GM19463 (cell line): ENCODE results near the gene CHP2.
"Not testable (repeated sequence)": the region's sequence is repeated elsewhere in the genome, so short reads cannot be mapped to it uniquely, and the experiment has no call there.

Experiments
- ATAC-seq: cut with Tn5 transposase; IDR thresholded peaks from one replicate; pipeline ENCODE4 v1.9.1; 2021; ENCODE audit warnings: mild to moderate bottlenecking, moderate library complexity; ENCODE audit not compliant: unreplicated experiment

The CHP2 gene

DNA sequence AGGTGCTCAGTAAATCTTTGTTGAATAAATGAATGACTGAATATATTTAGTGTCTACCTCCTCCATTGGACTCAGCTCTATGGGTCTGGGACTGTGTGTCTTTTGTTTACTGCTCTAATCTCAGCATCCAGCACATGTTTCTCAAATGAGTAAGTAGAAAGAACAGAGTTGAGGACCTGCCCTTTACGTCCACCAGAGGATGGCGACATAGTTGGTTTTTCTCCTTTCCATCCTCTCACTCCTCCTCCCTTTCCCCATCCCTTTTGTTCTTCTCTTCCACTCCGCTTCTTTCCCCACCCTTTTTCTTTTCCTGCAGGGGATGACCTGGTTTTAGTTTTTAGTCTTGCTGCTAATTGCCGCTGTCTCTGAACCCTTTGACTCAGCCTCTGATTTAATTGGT is 12.1 kb upstream of the CHP2 start:
- ATAC-seq = no peak

DNA sequence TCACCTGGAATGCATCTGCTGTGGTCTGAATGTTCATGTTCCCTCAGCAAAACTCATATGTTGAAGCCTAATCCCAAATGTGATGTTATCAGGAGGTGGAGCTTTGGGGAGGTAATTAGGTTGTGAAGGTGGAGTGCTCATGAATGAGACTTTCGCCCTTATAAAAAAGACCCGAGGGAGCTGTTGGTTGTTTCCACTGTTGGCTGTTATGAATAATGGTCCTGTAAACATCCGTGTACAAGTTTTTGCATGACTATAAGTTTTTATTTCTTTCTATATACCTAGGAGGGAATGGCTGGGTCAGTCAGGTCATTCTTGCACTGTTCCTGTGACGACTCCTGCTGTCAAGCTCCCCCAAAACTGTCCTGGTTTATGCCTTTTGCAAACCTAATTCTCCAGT is 9.6 kb upstream of the CHP2 start:
- no peak for ATAC-seq

DNA sequence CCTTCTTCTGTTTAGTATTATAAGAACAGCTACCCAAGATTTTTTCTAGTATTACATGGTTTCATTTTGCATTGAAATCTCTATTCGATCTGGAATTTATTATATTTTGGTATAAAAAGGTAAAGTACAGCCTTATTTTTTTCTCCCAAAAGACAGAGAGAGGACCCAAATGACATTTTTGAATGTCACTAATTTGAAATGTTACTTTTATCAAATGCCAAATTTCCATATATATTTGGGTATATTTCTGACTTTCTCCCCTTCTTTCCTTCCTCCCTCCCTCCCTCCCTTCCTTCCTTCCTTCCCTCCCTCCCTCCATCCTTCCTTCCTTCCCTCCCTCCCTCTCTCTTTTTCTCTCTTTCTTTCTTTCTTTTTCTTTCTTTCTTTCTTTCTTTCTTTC is 6.2 kb upstream of the CHP2 start:
- ATAC-seq = no peak

DNA sequence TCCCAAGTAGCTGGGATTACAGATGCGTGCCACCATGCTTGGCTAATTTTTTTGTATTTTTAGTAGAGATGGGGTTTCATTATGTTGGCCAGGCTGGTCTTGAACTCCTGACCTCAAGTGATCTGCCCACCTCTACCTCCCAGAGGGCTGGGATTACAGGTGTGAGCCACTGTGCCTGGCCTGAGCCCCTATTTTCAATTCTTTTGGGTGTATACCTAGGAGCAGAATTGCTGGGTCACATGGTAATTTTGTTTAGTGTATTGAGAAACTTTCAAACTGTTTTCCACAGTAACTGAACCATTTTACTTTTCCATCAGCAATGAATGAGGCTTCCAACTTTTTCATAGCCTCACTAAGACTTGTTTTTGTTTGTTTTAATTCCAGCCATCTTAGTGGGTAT is 3.8 kb upstream of the CHP2 start:
- not testable (repeated sequence) for ATAC-seq

DNA sequence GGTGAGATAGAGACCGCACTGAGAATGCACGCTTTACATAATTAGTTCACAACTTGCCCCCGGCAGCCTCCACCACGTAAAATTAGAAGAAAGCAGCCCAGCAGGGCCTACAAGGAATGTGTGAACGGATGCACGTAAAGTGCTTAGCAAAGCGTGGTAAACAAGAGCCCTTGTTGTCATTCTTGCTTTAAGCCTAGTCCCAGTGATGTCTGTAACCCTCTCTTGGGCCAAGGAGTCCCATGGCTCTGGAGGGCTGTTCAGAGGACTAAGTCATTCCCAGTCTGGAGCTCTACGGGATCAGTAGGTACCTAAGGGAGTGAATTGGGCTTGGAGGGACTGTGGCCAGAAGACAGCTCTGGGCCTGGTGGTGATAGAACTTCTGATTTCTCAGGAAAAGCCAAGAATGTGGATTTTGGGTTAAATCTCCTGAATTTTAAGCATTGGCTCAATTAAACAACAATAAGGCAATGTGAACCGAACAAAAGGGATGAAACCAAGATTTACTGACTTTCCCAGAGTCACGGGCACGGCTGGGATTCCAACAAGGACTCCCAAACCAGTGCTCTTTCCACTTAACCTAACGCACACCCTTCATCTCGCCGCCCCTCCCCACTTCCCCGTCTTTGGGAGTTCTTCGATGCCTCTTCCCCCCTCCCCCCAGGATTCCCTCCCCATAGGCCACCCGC is 775 bp upstream of the CHP2 start:
- ATAC-seq = no peak

DNA sequence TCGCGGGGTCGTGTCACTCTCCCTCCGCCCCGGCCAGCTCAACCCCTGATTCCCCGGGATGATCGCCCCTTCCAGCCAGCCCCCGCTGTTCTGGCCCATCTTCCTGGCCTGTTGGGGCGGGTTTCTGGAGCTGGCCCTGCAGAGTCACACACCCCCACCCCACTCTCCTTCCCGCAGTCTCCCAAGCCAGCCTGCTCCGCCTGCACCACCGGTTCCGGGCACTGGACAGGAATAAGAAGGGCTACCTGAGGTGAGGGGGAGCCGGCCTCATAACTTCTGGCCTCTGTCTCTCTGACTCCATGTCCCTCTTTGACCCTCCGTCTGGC is 621 bp downstream of the CHP2 start:
- no peak for ATAC-seq

DNA sequence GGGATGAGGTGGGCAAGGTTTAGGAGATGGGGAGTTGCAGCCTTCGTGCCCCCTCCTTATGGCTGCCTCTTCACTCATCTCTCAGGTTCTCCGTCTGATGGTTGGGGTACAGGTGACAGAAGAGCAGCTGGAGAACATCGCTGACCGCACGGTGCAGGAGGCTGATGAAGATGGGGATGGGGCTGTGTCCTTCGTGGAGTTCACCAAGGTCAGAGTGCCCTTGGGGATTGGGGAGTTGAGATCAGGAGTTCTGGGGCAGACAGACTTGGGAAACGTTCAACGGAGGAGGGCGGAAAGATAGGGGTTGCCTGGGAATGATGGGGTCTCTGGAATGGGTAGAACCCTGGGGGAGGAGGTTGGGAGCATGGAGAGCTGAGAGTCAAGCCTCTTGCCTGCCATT is 2.3 kb downstream of the CHP2 start:
- no peak for ATAC-seq

DNA sequence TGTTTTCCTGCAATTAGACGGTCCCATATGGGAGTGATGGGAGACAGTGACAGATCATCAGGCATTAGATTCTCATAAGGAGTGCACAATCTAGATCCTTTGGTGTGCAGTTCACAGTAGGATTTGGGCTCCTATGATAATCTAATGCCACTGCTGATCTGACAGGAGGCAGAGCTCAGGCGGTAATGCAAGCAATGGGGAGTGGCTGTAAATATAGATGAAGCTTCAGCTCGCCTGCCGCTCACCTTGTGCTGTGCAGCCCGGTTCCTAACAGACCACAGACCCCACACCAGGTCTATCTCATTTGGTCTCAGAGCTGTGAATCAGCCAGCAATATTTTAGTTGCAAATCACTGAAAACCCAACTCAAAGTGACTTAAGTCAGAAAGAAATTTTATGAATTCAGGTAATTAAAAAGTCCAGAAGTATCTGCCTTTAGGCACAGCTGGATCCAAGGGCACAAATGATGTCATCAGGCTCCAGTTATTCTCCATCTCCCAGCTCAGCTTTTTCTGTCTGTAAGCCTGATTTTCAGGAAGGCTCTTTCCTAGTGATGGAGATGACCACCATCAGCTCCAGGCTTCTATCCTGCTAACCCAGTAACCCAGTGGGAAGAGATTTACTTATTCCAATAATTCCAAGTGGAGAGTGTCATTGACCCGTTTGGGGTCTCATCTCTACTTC is 3.3 kb downstream of the CHP2 start:
- no peak for ATAC-seq

DNA sequence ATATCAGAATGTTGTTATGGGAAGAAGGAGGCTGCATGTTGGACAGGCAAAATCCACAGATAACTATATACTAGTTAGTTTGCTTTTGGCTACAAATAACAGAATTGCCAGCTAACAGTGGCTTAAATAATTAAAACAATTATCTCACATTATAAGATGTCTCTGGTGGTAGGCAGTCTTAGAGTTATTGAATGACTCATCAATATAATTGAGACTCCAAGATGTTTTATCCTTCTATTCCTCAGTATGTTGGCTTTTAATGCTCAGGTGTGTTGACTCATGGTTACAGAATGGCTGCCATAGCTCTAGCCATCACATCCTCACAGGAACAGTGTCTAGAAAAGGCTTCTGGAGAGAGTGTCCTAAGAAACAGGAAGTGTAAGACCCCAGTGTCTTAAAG is 11.1 kb downstream of the CHP2 start:
- no peak for ATAC-seq

DNA sequence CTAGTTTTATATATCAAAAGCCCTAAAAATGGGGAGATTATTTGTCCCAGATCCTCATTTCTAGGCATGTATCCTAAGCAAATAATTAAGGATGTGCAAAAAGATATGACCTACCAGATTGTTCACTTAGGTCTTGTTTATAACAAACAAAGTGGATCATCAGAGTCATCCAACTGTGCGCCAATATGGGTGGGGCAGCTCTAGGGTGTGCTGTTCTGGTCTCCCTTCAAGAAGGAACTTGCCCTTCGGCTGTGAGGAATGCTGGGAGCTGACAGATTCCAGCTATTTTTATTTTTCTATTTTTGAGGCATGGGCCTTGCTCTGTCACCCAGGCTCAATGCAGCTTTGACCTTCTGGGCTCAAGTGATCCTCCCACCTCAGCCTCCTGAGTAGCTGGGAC is 13.8 kb downstream of the CHP2 start:
- ATAC-seq = no peak

DNA sequence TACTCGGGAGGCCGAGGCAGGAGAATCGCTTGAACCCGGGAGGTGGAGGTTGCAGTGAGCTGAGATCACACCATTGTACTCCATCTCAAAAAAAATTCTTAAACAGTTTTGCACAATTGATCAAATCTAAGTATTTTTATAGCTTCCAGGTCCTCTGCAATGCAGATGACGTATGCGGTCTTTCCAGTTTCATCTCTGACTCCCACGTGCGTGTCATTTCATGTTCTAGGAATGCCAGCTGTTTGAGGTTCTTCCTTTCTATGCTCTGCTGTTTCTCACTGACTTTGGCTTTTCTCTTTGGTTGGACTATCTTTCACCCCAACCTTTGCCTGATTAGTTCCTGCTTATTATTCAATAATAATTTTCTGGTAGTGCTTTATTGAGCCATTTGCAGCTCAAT is 16.2 kb downstream of the CHP2 start:
- ATAC-seq = no peak

DNA sequence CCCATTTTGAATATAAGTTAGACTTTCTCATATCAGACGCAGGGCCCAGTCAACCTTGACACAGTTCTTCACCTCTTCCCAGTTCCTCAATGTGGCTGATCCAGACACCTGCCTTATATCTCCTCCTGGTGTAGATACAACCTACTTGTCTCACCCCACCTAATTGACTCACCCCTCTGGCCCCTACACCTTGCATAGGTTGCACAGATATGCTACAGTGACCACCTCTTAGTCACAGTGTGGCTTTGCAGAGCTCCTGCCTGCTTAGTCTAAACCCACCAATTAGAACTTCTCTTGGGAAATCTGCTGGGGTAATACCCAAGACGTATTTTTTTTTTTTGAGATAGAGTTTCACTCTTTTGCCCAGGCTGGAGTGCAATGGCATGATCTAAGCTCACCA is 16.8 kb downstream of the CHP2 start:
- ATAC-seq = no peak

DNA sequence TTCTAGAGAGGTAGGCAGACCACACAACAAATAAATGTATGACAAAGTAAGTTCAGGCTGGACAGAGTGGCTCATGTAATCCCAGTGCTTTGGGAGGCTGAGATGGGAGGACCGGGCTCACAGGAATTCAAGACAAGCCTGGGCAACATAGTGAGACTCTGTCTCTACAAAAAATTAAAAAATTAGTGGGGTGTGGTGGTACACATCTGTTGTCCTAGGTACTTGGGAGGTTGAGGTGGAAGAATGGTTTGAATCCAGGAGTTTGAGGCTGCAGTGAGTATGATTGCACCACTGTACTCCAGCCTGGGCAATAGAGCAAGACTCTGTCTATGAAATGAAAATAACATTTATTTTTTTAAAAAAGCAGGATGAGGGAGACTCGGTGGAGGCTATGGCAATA is 18.5 kb downstream of the CHP2 start:
- ATAC-seq = no peak

DNA sequence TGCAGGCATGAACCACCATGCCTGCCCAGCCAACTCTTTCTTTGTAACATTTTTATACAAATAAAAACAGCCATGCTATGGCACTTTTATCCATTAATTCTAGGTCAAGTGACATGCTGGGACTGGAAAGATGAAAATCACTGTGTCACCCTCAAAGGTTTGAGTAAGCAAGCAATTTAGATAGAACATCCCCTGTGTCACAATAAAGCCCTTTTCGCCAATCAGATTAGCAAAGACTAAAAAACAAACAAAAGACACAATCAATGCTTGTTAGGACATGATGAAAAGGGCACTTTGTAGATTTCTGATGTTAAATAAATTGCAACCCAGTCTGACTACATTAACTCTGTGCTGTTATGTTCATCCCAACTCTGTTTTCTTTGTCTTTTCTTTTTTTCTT is 26.4 kb downstream of the CHP2 start:
- no peak for ATAC-seq

DNA sequence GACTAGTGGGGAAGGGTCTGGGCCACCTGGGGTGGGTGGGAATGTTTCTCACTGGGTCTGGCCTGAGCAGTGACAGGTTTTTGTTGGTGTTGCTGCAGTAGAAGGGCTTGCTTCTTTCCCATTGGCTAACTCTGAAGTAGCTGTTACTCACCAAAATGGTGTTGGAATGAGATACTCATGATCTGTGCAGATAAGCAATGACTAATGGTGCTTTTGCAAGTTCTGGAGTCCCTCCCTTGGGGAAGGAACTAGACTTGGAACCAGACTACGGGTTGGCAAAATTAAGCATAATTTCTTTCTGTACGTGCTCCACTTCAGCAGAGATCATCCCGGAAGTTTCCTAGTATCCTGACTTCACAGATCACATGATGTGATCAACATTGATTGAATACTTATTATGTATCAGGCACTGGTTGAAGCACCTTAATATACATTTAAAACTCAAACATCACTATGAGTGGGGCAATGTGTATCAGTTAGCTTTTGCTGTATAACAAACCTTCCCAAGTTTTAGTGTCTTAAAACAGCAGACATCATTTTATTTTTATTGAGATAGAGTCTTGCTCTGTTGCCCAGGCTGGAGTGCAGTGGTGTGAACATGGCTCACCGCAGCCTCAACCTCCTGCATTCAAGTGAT is 30.1 kb downstream of the CHP2 start:
- no peak for ATAC-seq

DNA sequence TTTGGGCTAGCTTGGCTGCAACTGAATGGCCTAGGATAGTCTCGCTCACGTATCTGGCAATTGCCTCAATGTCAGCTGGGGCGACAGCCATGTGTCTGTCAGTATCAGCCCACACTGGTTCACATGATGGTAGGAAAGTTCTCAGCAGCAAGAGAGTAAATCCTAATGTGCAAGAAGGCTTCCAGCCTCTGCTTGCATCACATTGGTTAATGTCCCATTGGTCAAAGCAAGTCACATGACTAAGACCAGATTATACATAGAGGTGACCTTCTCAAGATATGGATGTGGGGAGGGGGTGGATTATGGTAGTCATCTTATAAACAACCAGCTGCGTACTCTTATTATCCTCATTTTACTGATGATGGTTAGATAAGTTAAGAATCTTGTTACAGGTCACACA is 31.0 kb downstream of the CHP2 start:
- ATAC-seq = no peak

DNA sequence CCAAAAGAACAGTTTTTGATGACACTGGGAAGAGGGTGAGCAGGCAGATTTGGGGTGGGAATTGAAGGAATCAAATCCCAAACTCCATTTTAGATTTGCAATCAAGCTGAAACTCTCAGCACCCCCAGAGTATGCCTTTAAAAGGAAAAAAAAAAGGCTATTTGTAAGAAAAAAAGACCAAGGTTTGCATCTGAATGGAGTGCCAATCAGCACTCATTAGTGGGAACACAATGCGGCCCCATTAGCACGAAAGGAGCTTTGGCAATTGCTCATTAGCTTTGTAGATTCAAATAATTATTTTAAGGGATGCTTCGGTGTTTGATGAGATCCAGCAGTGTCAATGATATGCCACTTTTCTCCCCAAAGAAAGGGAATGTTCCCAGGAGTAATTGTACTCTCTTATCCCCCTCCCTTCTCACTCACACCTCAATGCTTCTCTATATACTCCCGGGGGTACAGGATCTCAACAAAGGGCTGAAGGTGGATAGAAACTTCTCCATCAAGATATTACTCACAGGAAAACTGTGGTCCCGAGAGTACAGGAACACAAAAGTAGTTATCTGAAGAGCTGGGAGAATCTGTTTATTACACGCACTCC is 32.2 kb downstream of the CHP2 start:
- ATAC-seq = no peak

DNA sequence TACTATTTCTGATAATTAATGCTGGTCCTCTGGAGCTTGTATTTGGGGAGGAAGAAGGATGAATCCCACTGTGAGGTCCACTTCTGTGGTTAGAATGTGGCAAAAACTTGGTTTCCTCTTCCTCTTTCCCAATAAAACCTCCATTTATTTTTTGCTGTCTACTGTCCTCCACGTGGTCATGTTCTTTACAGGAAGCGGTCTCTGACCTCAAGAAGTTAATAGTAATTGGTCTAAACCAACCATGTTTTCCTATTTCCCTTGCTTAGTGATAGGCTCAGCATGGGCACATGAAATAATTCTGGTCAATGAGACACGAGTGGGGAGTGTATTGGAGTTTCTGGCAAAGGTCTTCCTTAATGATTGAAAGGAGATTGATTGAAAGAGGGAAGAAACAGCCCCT is 33.9 kb downstream of the CHP2 start:
- no peak for ATAC-seq

DNA sequence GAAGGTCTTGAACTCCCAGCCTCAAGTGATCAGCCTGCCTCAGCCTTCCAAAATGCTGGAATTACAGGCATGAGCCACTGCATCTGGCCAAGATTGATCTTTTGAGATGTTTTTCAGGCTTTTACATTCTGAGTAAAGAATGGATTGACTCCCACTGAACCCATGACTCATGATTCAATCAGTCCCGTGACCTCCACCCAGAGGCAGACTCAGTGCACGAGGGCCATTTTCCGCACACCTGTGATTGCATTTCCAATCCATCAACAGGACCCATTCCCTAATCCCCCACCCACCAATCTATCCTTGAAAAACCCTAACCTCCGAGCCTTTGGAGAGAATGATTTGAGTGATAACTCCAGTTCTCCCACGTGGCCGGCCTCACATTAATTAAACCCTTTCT is 40.6 kb downstream of the CHP2 start:
- ATAC-seq = no peak

DNA sequence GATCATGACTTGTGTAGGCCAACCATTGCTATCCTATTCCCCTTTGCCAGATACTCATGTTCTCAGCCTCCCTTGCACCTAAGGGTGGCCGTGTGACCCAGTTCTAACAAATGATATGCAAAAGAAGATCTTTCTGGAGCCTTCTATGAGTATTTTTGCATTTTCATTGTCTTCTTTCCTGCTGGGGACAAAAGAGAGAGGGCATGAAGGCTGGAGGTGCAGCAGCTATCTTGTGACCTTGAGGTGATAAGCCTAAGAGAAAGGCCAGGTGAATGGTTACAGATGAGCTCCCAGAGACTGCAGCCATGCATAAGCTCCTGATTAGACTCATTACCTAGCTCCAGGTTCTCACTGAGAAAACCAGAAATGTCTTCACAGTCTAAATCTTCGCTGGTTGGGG is 42.1 kb downstream of the CHP2 start:
- ATAC-seq = no peak

DNA sequence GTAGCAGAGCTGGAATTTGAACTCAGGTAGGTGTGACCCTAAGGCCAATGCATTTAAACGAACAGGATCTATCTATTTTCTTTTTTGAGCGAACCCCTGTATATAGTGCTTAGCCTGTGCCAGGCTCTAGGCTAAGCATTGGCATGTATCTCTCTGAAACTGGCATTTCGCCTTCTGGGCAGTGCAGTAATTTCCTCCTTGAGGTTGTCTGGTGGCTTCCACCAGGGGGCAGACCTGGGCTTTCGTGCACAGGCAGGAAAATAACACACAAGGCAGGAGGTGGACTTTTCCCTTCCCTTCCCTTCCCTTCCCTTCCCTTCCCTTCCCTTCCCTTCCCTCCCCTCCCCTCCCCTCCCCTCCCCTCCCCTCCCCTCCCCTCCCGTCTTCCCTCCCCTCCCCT is 46.6 kb downstream of the CHP2 start:
- no peak for ATAC-seq

DNA sequence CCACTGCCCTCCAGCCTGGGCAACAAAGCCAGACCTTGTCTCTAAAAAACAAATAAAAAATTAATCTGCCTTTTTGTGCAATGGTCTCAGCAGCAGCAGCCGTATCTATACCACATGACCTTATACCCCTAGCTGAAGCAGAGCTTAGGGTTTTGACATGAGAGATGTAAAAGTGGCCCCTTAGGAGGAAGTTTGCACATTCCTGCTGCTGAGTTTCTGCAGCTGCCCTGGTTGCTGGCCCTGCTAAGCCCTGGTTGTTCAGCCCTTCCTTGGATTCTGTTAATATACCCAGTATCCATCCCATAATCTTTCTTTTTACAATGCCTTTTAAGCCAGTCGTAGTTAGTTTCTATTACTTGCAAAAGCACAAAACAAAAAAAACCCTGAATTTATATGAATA is 48.0 kb downstream of the CHP2 start:
- no peak for ATAC-seq
